HG02571 (cell line): ENCODE results near the gene PTPRN2.
"Not testable (repeated sequence)": the region's sequence is repeated elsewhere in the genome, so short reads cannot be mapped to it uniquely, and the experiment has no call there.

Experiments
- ATAC-seq: cut with Tn5 transposase; IDR thresholded peaks from one replicate; pipeline ENCODE4 v1.9.1; 2021; ENCODE audit warnings: mild to moderate bottlenecking, moderate library complexity; ENCODE audit not compliant: unreplicated experiment

PTPRN2 gene

GRCh38 chr7:158356454-158356853, 231.2 kb downstream of the PTPRN2 start:
- ATAC-seq: no peak

- no peak for ATAC-seq
These were observed 232.1 kb downstream of the PTPRN2 start for GRCh38 chr7:158355456-158356065.

GRCh38 chr7:158354861-158355260, 232.8 kb downstream of the PTPRN2 start:
- ATAC-seq: no peak

- no peak for ATAC-seq
These were observed 233.7 kb downstream of the PTPRN2 start for GRCh38 chr7:158353606-158354570.

GRCh38 chr7:158351899-158352729, 235.5 kb downstream of the PTPRN2 start:
- not testable (repeated sequence) for ATAC-seq

- no peak for ATAC-seq
These were observed 236.1 kb downstream of the PTPRN2 start for GRCh38 chr7:158351481-158351880.

- no peak for ATAC-seq
These were observed 236.6 kb downstream of the PTPRN2 start for GRCh38 chr7:158351051-158351450.

GRCh38 chr7:158350166-158350900, 237.3 kb downstream of the PTPRN2 start:
- ATAC-seq: no peak

- ATAC-seq: no peak
These were observed 239.2 kb downstream of the PTPRN2 start for GRCh38 chr7:158348446-158348845.

GRCh38 chr7:158348039-158348438, 239.6 kb downstream of the PTPRN2 start:
- ATAC-seq: not testable (repeated sequence)

GRCh38 chr7:158345731-158346130, 241.9 kb downstream of the PTPRN2 start:
- no peak for ATAC-seq

- ATAC-seq: no peak
These were observed 242.8 kb downstream of the PTPRN2 start for GRCh38 chr7:158344706-158345300.

- no peak for ATAC-seq
These were observed 243.6 kb downstream of the PTPRN2 start for GRCh38 chr7:158343936-158344455.

GRCh38 chr7:158343526-158343925, 244.1 kb downstream of the PTPRN2 start:
- ATAC-seq: no peak

- not testable (repeated sequence) for ATAC-seq
These were observed 246.5 kb downstream of the PTPRN2 start for GRCh38 chr7:158341097-158341496.

- ATAC-seq: not testable (repeated sequence)
These were observed 250.7 kb downstream of the PTPRN2 start for GRCh38 chr7:158336952-158337351.

GRCh38 chr7:158332516-158332915, 255.1 kb downstream of the PTPRN2 start:
- ATAC-seq: not testable (repeated sequence)

GRCh38 chr7:158331826-158332450, 255.7 kb downstream of the PTPRN2 start:
- ATAC-seq: not testable (repeated sequence)

GRCh38 chr7:158329686-158330085, 257.9 kb downstream of the PTPRN2 start:
- ATAC-seq: no peak
